Astrocyte of the spinal cord (primary cell): ENCODE results near the gene PDE7B.
A peak's percentile ranks its signal among the peaks of the same experiment; 100 is the strongest.

Experiments used
- DNase-seq: peaks from one replicate; pipeline ENCODE4 v3.0.0; 2011; ENCODE audit warnings: low read depth, low spot score
- H3K4me3 ChIP-seq: 2 replicates; pipeline ENCODE4 v1.5.1; 2011; ENCODE audit warnings: low read depth, mild to moderate bottlenecking, low read length, moderate library complexity
- CTCF ChIP-seq: IDR thresholded peaks from 2 replicates; pipeline ENCODE4 v1.5.1; 2012; ENCODE audit warnings: low read depth, mild to moderate bottlenecking, low read length, inconsistent platforms
- in situ Hi-C: cut with HindIII; loops from 2 replicates; pipeline ENCODE4 v1.10.0; 2017; ENCODE audit warnings: low sequenced_read_pairs

Gene PDE7B

DNA sequence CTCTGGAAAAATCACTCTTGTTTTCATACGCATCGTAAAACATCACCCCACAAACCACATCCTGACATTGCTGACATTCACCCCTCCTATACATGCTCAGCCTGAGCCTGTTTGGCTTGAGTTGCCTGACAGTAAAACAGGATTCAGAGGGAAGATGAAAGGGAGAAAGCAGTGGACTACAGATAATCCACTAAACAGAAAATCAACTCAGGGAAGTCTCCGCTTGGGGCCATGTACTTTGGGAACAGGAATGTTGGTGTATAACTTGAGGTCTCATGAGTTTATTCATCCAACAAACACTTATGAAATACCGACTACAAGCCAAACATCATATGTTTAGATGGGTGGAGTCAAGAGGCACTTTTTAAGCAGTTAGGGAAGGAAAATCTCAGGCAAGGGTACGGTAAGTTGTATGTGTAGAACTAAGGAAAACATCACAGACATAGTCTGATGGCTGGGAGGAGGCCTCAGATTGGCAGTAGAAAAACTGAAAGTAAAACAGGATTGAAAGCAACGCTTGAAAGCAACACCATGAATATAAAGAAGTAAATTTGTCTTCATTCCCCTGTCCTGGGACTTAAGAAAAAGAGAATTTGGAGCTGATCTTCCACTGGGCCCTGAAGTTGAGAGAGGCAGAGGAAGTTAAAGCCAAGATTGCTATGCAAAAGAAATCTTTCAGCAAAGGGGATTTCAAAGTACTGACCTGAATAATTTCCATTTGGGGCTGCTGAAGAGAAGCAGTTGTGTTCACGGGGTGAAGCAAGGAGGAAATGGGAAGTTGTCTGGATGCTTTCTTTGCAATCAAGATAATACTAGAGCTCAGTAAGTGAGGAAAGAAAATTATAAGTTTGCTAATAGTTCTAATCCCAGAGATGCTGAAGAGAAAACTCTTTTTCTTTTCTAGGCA, 28.8 kb downstream of the PDE7B start:
- DNase-seq: peak; percentile 86
- TF ChIP-seq CTCF: no peak
- in situ Hi-C loops: no loop called here
- peak overlapping the region; percentile 8 for H3K4me3 ChIP-seq

DNA sequence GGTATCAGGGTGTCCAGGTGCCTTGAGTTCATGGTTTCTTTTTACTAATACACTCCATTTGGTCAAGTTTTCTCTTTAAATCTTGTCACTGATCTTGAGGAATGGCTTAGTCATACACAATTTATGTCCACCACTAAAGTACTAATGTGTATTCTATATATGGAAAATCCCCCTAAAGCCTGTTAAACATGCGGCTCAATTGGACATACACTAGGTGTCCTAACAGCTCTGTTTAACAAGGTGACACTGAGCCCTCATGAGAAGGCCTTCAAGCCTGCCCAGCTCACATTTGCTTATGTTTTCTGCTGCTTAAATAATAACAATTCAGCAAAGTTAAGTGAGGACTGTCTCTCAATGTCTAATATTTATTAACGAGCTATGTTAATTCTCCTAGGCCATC, 31.5 kb downstream of the PDE7B start:
- in situ Hi-C loops: no loop called here
- DNase-seq: no peak
- no peak for TF ChIP-seq CTCF
- no peak overlapping the region for H3K4me3 ChIP-seq

- in situ Hi-C loops: no loop called here
- H3K4me3 ChIP-seq: no peak overlapping the region
- DNase-seq: no peak
- TF ChIP-seq CTCF: no peak
Measured at GRCh38 chr6:135883536-135883935, 32.0 kb downstream of the PDE7B start.

DNA sequence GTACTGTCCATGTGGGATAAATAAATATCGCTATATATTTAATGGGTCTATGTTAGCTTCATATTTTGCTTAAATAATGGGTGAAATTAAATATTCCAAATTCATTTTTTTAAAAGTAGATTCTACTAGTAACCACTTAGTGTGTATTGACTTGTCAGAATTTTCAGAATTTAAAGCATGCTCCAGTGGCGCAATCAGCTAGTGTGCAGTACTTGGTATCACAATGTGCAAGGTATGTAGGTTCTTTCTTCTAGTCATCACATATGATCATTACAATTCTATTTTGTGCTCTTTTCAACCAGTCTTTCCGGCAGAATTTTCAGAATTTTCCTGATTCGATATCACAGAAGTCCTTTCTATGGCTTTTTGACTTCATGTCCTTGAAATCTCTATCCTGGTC, 32.6 kb downstream of the PDE7B start:
- no peak for DNase-seq
- in situ Hi-C loops: no loop called here
- no peak for TF ChIP-seq CTCF
- no peak overlapping the region for H3K4me3 ChIP-seq

DNA sequence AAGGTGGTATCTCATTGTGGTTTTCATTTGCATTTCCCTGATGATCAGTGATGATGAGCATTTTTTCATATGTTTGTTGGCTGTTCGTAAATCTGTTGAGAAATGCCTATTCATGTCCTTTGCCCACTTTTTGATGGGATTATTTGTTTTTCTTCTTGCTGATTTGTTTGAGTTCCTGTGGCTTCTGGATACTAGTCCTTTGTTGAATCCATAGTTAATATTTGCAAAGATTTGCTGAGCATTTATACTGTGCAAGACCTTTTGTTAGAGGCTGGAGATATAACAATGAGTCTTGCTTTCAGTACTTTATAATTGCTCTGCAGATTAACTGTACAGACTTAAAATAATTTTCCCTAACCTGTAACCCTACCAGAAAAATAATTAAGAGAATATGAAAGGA, 35.6 kb downstream of the PDE7B start:
- H3K4me3 ChIP-seq: no peak overlapping the region
- no peak for DNase-seq
- no peak for TF ChIP-seq CTCF
- in situ Hi-C loops: no loop called here

- no peak overlapping the region for H3K4me3 ChIP-seq
- DNase-seq: no peak
- TF ChIP-seq CTCF: no peak
- in situ Hi-C loops: no loop called here
Measured at GRCh38 chr6:135888818-135889217, 37.3 kb downstream of the PDE7B start.
